Lower lobe of right lung (tissue), 2 donors: ENCODE data around the gene BEST1. TPM values are rescaled to one million over a fixed set of nuclear protein-coding genes. Genes with fewer than 3 reads are reported as not detected.

Experiments
- ATAC-seq, 2 donors: fragments of 200-7000 bp; cut with Tn5 transposase; one replicate each; pipeline ENCODE4 v1.9.1; 2020 to 2022; ENCODE audit warnings: mild to moderate bottlenecking in 2 of 2, moderate library complexity in 2 of 2
- DNase-seq: peaks from one replicate; pipeline ENCODE4 v3.0.0-alpha.2; 2020
- H3K27ac ChIP-seq: fragments of 200-600 bp; one replicate; pipeline ENCODE4 v1.8.0; 2022
- H3K27me3 ChIP-seq: fragments of 200-600 bp; one replicate; pipeline ENCODE4 v1.8.0; 2022; ENCODE audit warnings: low read depth
- H3K36me3 ChIP-seq: fragments of 200-600 bp; one replicate; pipeline ENCODE4 v1.8.0; 2022; ENCODE audit warnings: mild to moderate bottlenecking
- H3K4me1 ChIP-seq: fragments of 200-600 bp; one replicate; pipeline ENCODE4 v1.8.0; 2022
- H3K4me3 ChIP-seq: fragments of 200-600 bp; one replicate; pipeline ENCODE4 v1.8.0; 2022; ENCODE audit warnings: mild to moderate bottlenecking
- H3K9me3 ChIP-seq: fragments of 200-600 bp; one replicate; pipeline ENCODE4 v1.8.0; 2022
- CTCF ChIP-seq: fragments of 200-600 bp; IDR thresholded peaks from one replicate; pipeline ENCODE4 v1.8.0; 2022; ENCODE audit warnings: antibody characterized with exemption, mild to moderate bottlenecking
- intact Hi-C: fragments of 100-400 bp; cut with DNase I; formaldehyde crosslinking; loops from one replicate; pipeline ENCODE4 v1.11.0; 2022
- total RNA-seq: library from RNA; stranded (reverse); fragmentation: NEBNext Ultra II Directional; extraction: Animal tissue kit (Norgen Biotek cat#: 25700); gene quantifications from one replicate; pipeline ENCODE4 v1.2.1, GENCODE V29; 2021
- donor health status: DM: no; HTN: yes; CAD: no; lungs with severe emphysema.

The BEST1 gene
- total RNA-seq, 1 donor from 2014 or later, result 14.1 TPM

GRCh38 chr11:61907871-61908729 lies 42.1 kb upstream of the BEST1 start:
- TF ChIP-seq CTCF, result no peak
- Histone ChIP-seq H3K9me3 (no peaks in the 10 kb centered on the region), H3K36me3 (peaks cover 29% of the 10 kb centered on the region), H3K27ac (no peak overlapping the region), H3K4me3 (no peak overlapping the region), H3K27me3 (no peaks in the 10 kb centered on the region), H3K4me1 (peaks cover 25% of the 10 kb centered on the region)
- intact Hi-C loops, result no loop called here
- no peak for DNase-seq
- ATAC-seq, result no peak

GRCh38 chr11:61908730-61909316 lies 41.3 kb upstream of the BEST1 start:
- Histone ChIP-seq H3K27me3 (no peaks in the 10 kb centered on the region), H3K36me3 (peaks cover 29% of the 10 kb centered on the region), H3K27ac (no peak overlapping the region), H3K4me3 (no peak overlapping the region), H3K9me3 (no peaks in the 10 kb centered on the region), H3K4me1 (peaks cover 25% of the 10 kb centered on the region)
- intact Hi-C loops, result no loop called here
- no peak for TF ChIP-seq CTCF
- ATAC-seq, result no peak
- no peak for DNase-seq

DNA sequence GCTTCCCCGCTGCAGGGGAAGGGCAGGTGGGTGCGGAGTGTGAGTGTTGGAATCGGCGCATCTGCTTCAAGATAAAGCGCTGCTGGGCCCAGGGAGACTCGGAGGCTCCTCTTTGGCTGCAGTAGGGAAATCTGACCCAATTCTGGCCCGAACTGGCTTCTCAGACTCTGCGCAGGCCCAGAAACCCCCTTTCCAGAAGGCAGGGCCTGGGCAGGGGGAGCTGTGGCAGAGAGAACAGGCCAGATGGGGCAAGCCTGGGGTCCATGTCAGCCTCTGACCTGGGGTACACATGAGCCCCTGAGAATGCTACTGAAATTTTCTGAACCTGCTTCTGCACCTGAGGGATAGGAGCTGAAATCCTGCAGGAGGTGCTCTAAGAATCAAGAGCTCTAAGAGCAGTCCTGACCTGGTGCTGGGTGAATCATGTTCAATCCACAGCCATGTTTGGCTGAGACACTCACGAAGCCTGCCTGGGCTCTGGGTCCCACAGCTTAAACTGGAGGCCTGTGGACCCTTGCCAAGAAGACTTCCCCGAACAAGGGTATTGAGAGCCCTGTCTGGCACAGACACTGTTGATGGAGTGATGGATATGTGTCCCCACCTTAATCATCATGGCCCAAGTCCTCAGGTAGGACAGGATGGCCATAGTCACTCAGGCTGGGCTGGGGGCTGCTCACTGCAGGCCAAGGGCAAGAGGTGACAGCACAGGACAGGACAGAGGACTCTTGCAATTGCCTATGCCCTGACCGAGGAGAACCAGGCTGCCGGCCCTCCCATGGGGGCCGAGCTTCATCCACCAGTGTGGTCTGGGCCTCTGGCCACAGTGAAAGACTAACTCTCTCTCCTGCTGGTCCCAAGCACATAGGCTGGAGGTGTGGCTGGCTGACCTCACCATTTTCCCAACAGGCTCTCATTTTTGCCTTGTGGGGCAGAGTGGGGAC lies 39.7 kb upstream of the BEST1 start:
- no peak for ATAC-seq
- no peaks in the 10 kb centered on the region for H3K9me3 ChIP-seq
- intact Hi-C loops, result no loop called here
- H3K27me3 ChIP-seq, result no peaks in the 10 kb centered on the region
- no peak for TF ChIP-seq CTCF
- H3K4me1 ChIP-seq, result peaks cover 25% of the 10 kb centered on the region
- DNase-seq, result peak; percentile 24
- no peak overlapping the region for H3K4me3 ChIP-seq
- H3K36me3 ChIP-seq, result peaks cover 19% of the 10 kb centered on the region
- no peak overlapping the region for H3K27ac ChIP-seq

GRCh38 chr11:61911128-61911700 lies 38.9 kb upstream of the BEST1 start:
- ATAC-seq (no peak), DNase-seq (peak; percentile 23)
- Histone ChIP-seq H3K36me3 (peaks cover 11% of the 10 kb centered on the region), H3K4me3 (no peak overlapping the region), H3K27ac (no peak overlapping the region), H3K4me1 (peaks cover 25% of the 10 kb centered on the region), H3K9me3 (no peaks in the 10 kb centered on the region), H3K27me3 (peaks cover 1% of the 10 kb centered on the region)
- no peak for TF ChIP-seq CTCF
- intact Hi-C loops, result no loop called here
